HG03103 (cell line): ENCODE results near the gene RAB31.

ENCODE experiments used
- ATAC-seq: cut with Tn5 transposase; IDR thresholded peaks from one replicate; pipeline ENCODE4 v1.9.1; 2021; ENCODE audit warnings: low read depth; ENCODE audit not compliant: unreplicated experiment

The RAB31 gene

GRCh38 chr18:9779630-9780029 is 71.5 kb downstream of the RAB31 start:
- ATAC-seq, result no peak

GRCh38 chr18:9782073-9782857 is 74.2 kb downstream of the RAB31 start:
- no peak for ATAC-seq

GRCh38 chr18:9786631-9787030 is 78.5 kb downstream of the RAB31 start:
- no peak for ATAC-seq

GRCh38 chr18:9787036-9787435 is 78.9 kb downstream of the RAB31 start:
- no peak for ATAC-seq

- no peak for ATAC-seq
These were observed 79.6 kb downstream of the RAB31 start for GRCh38 chr18:9787712-9788111.

GRCh38 chr18:9788140-9788539 is 80.0 kb downstream of the RAB31 start:
- no peak for ATAC-seq

- ATAC-seq, result no peak
These were observed 80.8 kb downstream of the RAB31 start for GRCh38 chr18:9788860-9789259.

- ATAC-seq, result no peak
These were observed 82.2 kb downstream of the RAB31 start for GRCh38 chr18:9790261-9790660.

GRCh38 chr18:9791991-9792390 is 83.9 kb downstream of the RAB31 start:
- ATAC-seq, result no peak

GRCh38 chr18:9792565-9793245 is 84.6 kb downstream of the RAB31 start:
- no peak for ATAC-seq

- no peak for ATAC-seq
These were observed 87.9 kb downstream of the RAB31 start for GRCh38 chr18:9796011-9796410.

GRCh38 chr18:9796935-9797549 is 88.9 kb downstream of the RAB31 start:
- no peak for ATAC-seq

GRCh38 chr18:9802175-9803062 is 94.3 kb downstream of the RAB31 start:
- no peak for ATAC-seq

- no peak for ATAC-seq
These were observed 95.1 kb downstream of the RAB31 start for GRCh38 chr18:9803063-9803697.

- no peak for ATAC-seq
These were observed 95.8 kb downstream of the RAB31 start for GRCh38 chr18:9803698-9804516.

- ATAC-seq, result no peak
These were observed 96.5 kb downstream of the RAB31 start for GRCh38 chr18:9804517-9805104.

- ATAC-seq, result no peak
These were observed 98.8 kb downstream of the RAB31 start for GRCh38 chr18:9806905-9807304.

GRCh38 chr18:9808295-9809241 is 100.5 kb downstream of the RAB31 start:
- ATAC-seq, result no peak
